Naive thymus-derived CD4-positive, alpha-beta T cell (primary cell): Measurements from ENCODE around the gene HERC3. TPM values are rescaled to one million over a fixed set of nuclear protein-coding genes. Genes with fewer than 3 reads are reported as not detected.

ENCODE experiments used
- ATAC-seq: fragments of 150-1000 bp; cut with Tn5 transposase; 2 replicates; pipeline ENCODE4 v1.10.0; 2021; ENCODE audit warnings: mild to moderate bottlenecking, moderate library complexity
- CTCF ChIA-PET: fragments of 350-600 bp; sonication (Branson Sonifier 250); formaldehyde crosslinking; loops from one replicate; lab custom pipeline; 2021; ENCODE audit warnings: antibody characterized with exemption; lab: Charles Lee
- POLR2A ChIA-PET: fragments of 350-600 bp; sonication (Branson Sonifier 250); formaldehyde crosslinking; loops from one replicate; lab custom pipeline; 2021; ENCODE audit warnings: antibody characterized with exemption, inconsistent platforms; lab: Charles Lee
- DNase-seq, 9 donors: peaks; one replicate each; pipeline versions ENCODE4 v3.0.0 to v3.0.0-alpha.2; 2020 to 2022; ENCODE audit warnings: mixed read lengths in 1 of 9
- H3K27ac ChIP-seq: one replicate; pipeline ENCODE4 v1.7.0; 2013; ENCODE audit warnings: mild to moderate bottlenecking, low read depth, low read length, moderate library complexity
- H3K27me3 ChIP-seq, 2 donors: one replicate each; pipeline ENCODE4 v1.7.0; 2013; ENCODE audit warnings: low read length in 2 of 2, mild to moderate bottlenecking in 2 of 2, moderate library complexity in 2 of 2; ENCODE audit not compliant: control insufficient read depth in 2 of 2, insufficient read depth in 2 of 2
- H3K36me3 ChIP-seq, 3 experiments: 1 replicate in 2 of 3; 2 replicates in 1 of 3; pipeline ENCODE4 v1.7.0; 2013; ENCODE audit warnings: low read length in 3 of 3, mild to moderate bottlenecking in 3 of 3, moderate library complexity in 1 of 3; ENCODE audit not compliant: insufficient read depth in 3 of 3, control insufficient read depth in 2 of 3
- H3K4me1 ChIP-seq, 2 donors: one replicate each; pipeline ENCODE4 v1.7.0; 2013; ENCODE audit warnings: low read length in 2 of 2, mild to moderate bottlenecking in 2 of 2, moderate library complexity in 1 of 2; ENCODE audit not compliant: control insufficient read depth in 2 of 2, insufficient read depth in 2 of 2
- H3K4me3 ChIP-seq: 2 replicates; pipeline ENCODE4 v1.7.0; 2013; ENCODE audit warnings: mild to moderate bottlenecking, low read length
- H3K9me3 ChIP-seq, 3 experiments: 1 replicate in 2 of 3; 2 replicates in 1 of 3; pipeline ENCODE4 v1.7.0; 2013; ENCODE audit warnings: low read length in 3 of 3; ENCODE audit not compliant: control insufficient read depth in 2 of 3
- H3K27ac Mint-ChIP-seq, 9 donors: one replicate each; pipeline ENCODE4 v1.8.0; 2020 to 2022; ENCODE audit warnings: mixed read lengths in 9 of 9, mild to moderate bottlenecking in 8 of 9, moderate library complexity in 5 of 9, inconsistent platforms in 2 of 9
- H3K27me3 Mint-ChIP-seq, 5 donors: one replicate each; pipeline ENCODE4 v1.8.0; 2021 to 2022; ENCODE audit warnings: mixed read lengths in 5 of 5, mild to moderate bottlenecking in 1 of 5
- H3K36me3 Mint-ChIP-seq, 5 donors: one replicate each; pipeline ENCODE4 v1.8.0; 2020 to 2022; ENCODE audit warnings: mixed read lengths in 5 of 5, mild to moderate bottlenecking in 3 of 5, inconsistent platforms in 1 of 5
- H3K4me1 Mint-ChIP-seq, 7 donors: one replicate each; pipeline ENCODE4 v1.8.0; 2020 to 2022; ENCODE audit warnings: mixed read lengths in 7 of 7, mild to moderate bottlenecking in 3 of 7, inconsistent platforms in 1 of 7
- H3K4me3 Mint-ChIP-seq, 10 donors: one replicate each; pipeline ENCODE4 v1.8.0; 2020 to 2022; ENCODE audit warnings: mild to moderate bottlenecking in 10 of 10, mixed read lengths in 10 of 10, moderate library complexity in 6 of 10, inconsistent platforms in 2 of 10
- H3K9me3 Mint-ChIP-seq, 11 donors: one replicate each; pipeline ENCODE4 v1.8.0; 2020 to 2022; ENCODE audit warnings: mixed read lengths in 11 of 11, mild to moderate bottlenecking in 4 of 11, inconsistent platforms in 1 of 11, moderate library complexity in 1 of 11
- intact Hi-C, 2 donors: fragments of 100-400 bp; cut with micrococcal nuclease; formaldehyde crosslinking; loops; one replicate each; pipeline ENCODE4 v1.15.1; 2023
- polyA plus RNA-seq, 2 donors: library from polyadenylated mRNA; unstranded; fragments of 300-500 nt; fragmentation: Illumina TruSeq; gene quantifications; one replicate each; pipeline ENCODE4 v1.2.3, GENCODE V29; 2021
- total RNA-seq, 6 experiments: library from RNA in 5 of 6; stranded (reverse) in 5 of 6; gene quantifications; 1 replicate in 5 of 6; 2 replicates in 1 of 6; pipeline ENCODE4 v1.2.3 and lab custom pipeline; 2021 to 2026

HERC3 gene
- total and polyA plus RNA-seq, 7 experiments from 2014 or later = 38.1 to 130 (median 101) TPM

DNA sequence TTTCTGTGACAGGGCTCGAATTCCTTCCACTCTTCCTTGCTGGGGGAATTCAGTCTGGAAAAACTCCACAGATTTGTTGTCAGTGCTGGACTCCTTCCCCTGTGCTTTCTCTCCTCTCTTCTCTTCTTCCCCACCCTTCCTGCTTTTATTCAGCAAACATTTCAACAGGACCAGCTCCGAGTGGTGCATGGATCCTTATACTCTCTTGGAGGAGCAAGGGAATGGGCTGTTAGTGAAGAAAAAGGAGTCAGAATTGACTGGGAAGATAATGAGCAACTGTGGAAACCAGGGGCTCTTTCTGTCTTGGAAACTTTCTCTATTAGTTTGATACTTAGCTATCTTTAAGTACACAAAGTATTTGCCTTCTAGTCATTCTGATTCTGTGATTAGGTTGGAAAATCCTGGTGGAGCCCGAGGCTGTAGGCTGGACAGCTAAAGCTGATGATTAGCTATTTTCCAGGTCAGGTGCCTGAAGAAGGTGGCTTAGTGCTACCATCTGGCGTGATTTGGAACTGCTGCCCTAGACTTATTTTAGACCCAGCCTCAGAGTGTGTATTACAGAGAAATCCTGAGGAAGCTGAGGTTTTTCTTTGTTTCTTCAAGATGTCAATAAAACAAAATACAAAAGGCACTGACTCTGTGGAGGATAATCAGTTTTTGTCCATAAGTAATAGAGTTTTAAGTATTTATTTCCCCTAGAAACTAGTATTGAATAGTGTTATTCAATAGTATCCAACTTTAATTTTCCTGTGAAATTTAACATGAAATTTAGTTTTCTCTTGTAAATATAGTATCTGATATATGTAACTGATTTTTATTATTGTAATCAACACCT, 67.0 kb downstream of the HERC3 start:
- Histone ChIP-seq H3K36me3 (peaks cover 4 to 58% (median 20%) of the 10 kb centered on the region in 3 experiments), H3K27ac (no peak overlapping the region), H3K9me3 (no peaks in the 10 kb centered on the region), H3K27me3 (no peaks in the 10 kb centered on the region), H3K4me1 (no peaks in the 10 kb centered on the region), H3K4me3 (no peak overlapping the region)
- Mint-ChIP-seq H3K4me3 (no peak overlapping the region), H3K27ac (peak overlapping the region in 6 of 9 donors; percentile 5 to 86 (median 41)), H3K36me3 (peaks cover 14 to 56% (median 25%) of the 10 kb centered on the region in 5 donors), H3K27me3 (no peaks in the 10 kb centered on the region), H3K4me1 (peaks cover 8 to 39% (median 24%) of the 10 kb centered on the region in 7 donors), H3K9me3 (peaks cover 0 to 1% (median 0%) of the 10 kb centered on the region in 11 donors)
- DNase-seq (peak in 7 of 9 donors; percentile 23 to 53 (median 44)), ATAC-seq (peak; percentile 75)
- POLR2A ChIA-PET = interaction anchor here (0.9 to 1.0 kb wide), 2 partner anchors 67 to 120 kb away, joined by 4 to 7 read pairs; partner anchors contain the start of gene HERC3
- intact Hi-C loops = loop anchor here (1.0 to 5.0 kb wide), 7 partner anchors 46 to 365 kb away; partner anchors contain the start of gene HERC3 (in 2 of the 2)
- CTCF ChIA-PET = interaction anchor here (0.5 to 1.4 kb wide), 17 partner anchors 9 to 443 kb away, joined by 3 to 37 read pairs (median 4); partner anchors contain the start of gene HERC3

DNA sequence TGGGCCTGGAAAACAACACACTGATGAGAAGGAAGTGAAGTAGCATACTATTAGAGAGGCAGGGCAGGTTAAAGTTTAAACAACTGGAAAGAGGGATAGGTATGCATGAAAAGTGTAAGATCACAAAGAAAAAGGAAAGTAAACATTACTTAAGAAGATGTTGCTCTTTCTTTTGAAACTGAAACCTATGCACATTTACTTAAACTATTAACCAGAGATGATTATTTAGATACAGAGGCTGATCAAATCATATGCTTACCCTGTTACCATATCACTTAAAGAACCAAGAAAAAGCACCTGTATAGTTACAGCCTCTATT, 67.6 kb downstream of the HERC3 start:
- ChIA-PET POLR2A (interaction anchor here (0.9 to 1.0 kb wide), 2 partner anchors 67 to 120 kb away, joined by 4 to 7 read pairs; partner anchors contain the start of gene HERC3), CTCF (interaction anchor here (0.5 to 4.4 kb wide), 14 partner anchors 8 to 148 kb away, joined by 3 to 37 read pairs (median 4); partner anchors contain the start of gene HERC3)
- H3K27ac Mint-ChIP-seq = peak overlapping the region in 2 of 9 donors; percentile 5 to 10
- no peaks in the 10 kb centered on the region for H3K27me3 Mint-ChIP-seq
- peaks cover 8 to 39% (median 24%) of the 10 kb centered on the region in 7 donors for H3K4me1 Mint-ChIP-seq
- no peak overlapping the region for H3K4me3 Mint-ChIP-seq
- H3K9me3 Mint-ChIP-seq = peaks cover 0 to 1% (median 0%) of the 10 kb centered on the region in 11 donors
- Histone ChIP-seq H3K27me3 (no peaks in the 10 kb centered on the region), H3K9me3 (no peaks in the 10 kb centered on the region), H3K27ac (no peak overlapping the region), H3K4me1 (no peaks in the 10 kb centered on the region), H3K36me3 (peaks cover 4 to 60% (median 20%) of the 10 kb centered on the region in 3 experiments), H3K4me3 (no peak overlapping the region)
- intact Hi-C loops = loop anchor here (1.0 to 5.0 kb wide), 7 partner anchors 47 to 364 kb away; partner anchors contain the start of gene HERC3 (in 2 of the 2)
- DNase-seq (no peak), ATAC-seq (no peak)
- peaks cover 14 to 59% (median 27%) of the 10 kb centered on the region in 5 donors for H3K36me3 Mint-ChIP-seq

DNA sequence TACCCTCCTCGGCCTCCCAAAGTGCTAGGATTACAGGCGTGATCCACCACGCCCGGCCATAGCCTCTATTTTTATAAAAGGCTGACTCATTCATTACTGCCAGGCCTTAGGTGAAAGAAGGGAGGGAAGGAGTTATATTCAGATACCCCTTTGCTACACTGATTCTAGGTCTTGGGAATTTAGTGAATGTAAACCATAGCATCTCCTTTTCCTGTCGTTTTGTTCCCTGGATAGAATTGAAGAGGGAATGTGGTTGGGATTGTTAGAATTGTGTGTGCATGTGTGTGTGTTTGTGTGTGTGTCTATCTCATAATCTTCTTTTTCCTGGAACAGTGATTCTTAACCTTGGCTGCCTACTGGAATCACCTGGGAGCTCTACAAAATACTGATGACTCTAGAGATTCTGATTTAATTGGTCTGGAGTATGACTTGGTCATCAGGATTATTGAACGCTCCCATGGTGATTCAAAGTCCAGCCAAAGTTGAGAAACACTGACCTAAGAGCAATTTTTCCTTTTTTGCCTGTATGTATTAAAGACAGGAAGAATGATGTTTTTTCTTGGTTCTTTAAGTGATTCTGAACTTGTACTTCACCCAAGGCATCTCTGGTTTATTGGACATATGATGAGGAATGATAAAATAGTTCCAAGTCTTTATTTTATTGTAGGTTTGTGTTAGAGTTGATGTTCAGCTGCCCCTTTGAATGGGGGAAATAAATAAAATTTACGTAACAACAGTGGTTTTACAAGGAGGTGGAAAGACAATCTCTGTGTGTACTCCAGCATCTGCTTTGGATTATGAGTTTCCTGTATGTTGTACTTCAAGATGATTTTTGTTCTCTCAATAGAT, 68.4 kb downstream of the HERC3 start:
- no peak for DNase-seq
- H3K27ac ChIP-seq = no peak overlapping the region
- no peak overlapping the region for H3K4me3 ChIP-seq
- H3K36me3 Mint-ChIP-seq = peaks cover 8 to 55% (median 25%) of the 10 kb centered on the region in 5 donors
- no peaks in the 10 kb centered on the region for H3K27me3 ChIP-seq
- H3K4me3 Mint-ChIP-seq = no peak overlapping the region
- ATAC-seq = no peak
- peaks cover 0 to 1% (median 0%) of the 10 kb centered on the region in 11 donors for H3K9me3 Mint-ChIP-seq
- no peaks in the 10 kb centered on the region for H3K9me3 ChIP-seq
- H3K27me3 Mint-ChIP-seq = no peaks in the 10 kb centered on the region
- intact Hi-C loops = no loop called here
- H3K36me3 ChIP-seq = peaks cover 0 to 56% (median 20%) of the 10 kb centered on the region in 3 experiments
- peak overlapping the region in 1 of 9 donors; percentile 9 for H3K27ac Mint-ChIP-seq
- ChIA-PET POLR2A (no interaction called here), CTCF (interaction anchor here (0.7 to 4.4 kb wide), 4 partner anchors 118 to 357 kb away, joined by 3 to 35 read pairs (median 4); no protein-coding TSS in a partner anchor)
- H3K4me1 Mint-ChIP-seq = peaks cover 8 to 36% (median 23%) of the 10 kb centered on the region in 7 donors
- no peaks in the 10 kb centered on the region for H3K4me1 ChIP-seq

DNA sequence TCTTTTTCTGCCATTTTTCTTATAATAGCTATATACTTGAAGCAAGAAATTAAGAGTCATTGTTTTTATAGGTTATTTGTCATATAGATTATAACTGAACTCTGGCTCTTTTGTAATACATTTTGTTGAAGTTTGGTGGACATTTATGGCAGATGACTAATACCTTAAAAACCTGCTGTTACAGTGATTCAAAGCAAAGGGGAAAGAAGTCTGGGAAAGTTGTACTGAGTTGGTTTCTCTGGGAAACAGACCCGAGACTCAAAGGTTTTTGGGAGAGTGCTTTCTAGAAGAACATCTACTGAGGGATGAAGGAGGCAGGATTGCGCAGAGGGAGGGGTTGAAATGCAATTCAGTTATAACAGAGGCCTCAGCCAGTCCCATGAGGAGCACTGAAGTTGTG, 69.5 kb downstream of the HERC3 start:
- Histone ChIP-seq H3K9me3 (no peaks in the 10 kb centered on the region), H3K4me1 (no peaks in the 10 kb centered on the region), H3K4me3 (no peak overlapping the region), H3K27ac (no peak overlapping the region), H3K27me3 (no peaks in the 10 kb centered on the region), H3K36me3 (peaks cover 0 to 47% (median 25%) of the 10 kb centered on the region in 3 experiments)
- POLR2A ChIA-PET = no interaction called here
- Mint-ChIP-seq H3K9me3 (peaks cover 0 to 1% (median 0%) of the 10 kb centered on the region in 11 donors), H3K27me3 (no peaks in the 10 kb centered on the region), H3K27ac (peak overlapping the region in 1 of 9 donors; percentile 40), H3K36me3 (peaks cover 5 to 54% (median 15%) of the 10 kb centered on the region in 5 donors), H3K4me1 (peaks cover 5 to 27% (median 16%) of the 10 kb centered on the region in 7 donors), H3K4me3 (no peak overlapping the region)
- CTCF ChIA-PET = interaction anchor here (0.7 to 4.4 kb wide), 4 partner anchors 122 to 358 kb away, joined by 3 to 35 read pairs (median 3); no protein-coding TSS in a partner anchor
- intact Hi-C loops = no loop called here
- no peak for DNase-seq
- no peak for ATAC-seq

DNA sequence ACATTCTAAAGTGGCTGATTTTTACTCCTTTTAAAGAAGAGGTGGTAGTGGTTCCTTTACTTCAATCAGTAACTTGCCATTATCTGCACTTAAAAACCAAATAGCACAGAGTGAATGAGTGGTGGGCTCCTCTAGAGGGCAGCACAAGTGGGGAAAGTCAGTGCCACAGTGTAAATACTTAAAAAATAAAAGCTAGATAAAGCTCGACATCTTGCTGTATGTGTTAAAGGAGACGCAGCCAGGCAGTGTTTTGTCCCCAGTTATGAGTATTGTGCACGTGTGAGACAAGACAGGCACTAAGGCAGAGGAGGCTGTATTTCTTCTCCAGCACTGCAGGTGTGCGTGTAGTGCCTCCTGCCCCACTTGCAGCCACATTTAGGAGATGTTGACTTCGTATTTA, 80.7 kb downstream of the HERC3 start:
- intact Hi-C loops = loop anchor here (1.0 to 2.0 kb wide), 3 partner anchors 16 to 356 kb away; no protein-coding TSS in a partner anchor
- no peaks in the 10 kb centered on the region for H3K9me3 ChIP-seq
- H3K4me1 ChIP-seq = no peaks in the 10 kb centered on the region
- Mint-ChIP-seq H3K36me3 (peaks cover 6 to 52% (median 19%) of the 10 kb centered on the region in 5 donors), H3K27me3 (no peaks in the 10 kb centered on the region), H3K27ac (peak overlapping the region in 5 of 9 donors; percentile 2 to 59 (median 54)), H3K4me1 (peaks cover 0 to 8% (median 5%) of the 10 kb centered on the region in 7 donors), H3K9me3 (no peaks in the 10 kb centered on the region), H3K4me3 (no peak overlapping the region)
- no peaks in the 10 kb centered on the region for H3K27me3 ChIP-seq
- ATAC-seq (peak; percentile 64), DNase-seq (peak in 6 of 9 donors; percentile 11 to 52 (median 34))
- peaks cover 11 to 70% (median 16%) of the 10 kb centered on the region in 3 experiments for H3K36me3 ChIP-seq
- no peak overlapping the region for H3K4me3 ChIP-seq
- ChIA-PET POLR2A (no interaction called here), CTCF (interaction anchor here (0.6 to 1.3 kb wide), 6 partner anchors 12 to 1479 kb away, joined by 3 to 5 read pairs (median 3); no protein-coding TSS in a partner anchor)
- no peak overlapping the region for H3K27ac ChIP-seq
